Activated naive CD4-positive, alpha-beta T cell treated with anti-CD3 and anti-CD28 coated beads, Interleukin-2, amount 10 ng/mL, durations not matched to agents 7 days and 5 days (primary cell): Measurements from ENCODE around the gene CDYL2.
"Not testable (repeated sequence)": the region's sequence is repeated elsewhere in the genome, so short reads cannot be mapped to it uniquely, and the experiment has no call there.

ENCODE experiments used
- CTCF ChIA-PET: fragments of 350-600 bp; sonication (Branson Sonifier 250); formaldehyde crosslinking; loops from one replicate; lab custom pipeline; 2021; ENCODE audit warnings: antibody characterized with exemption; lab: Charles Lee
- DNase-seq: peaks from one replicate; pipeline ENCODE4 v3.0.0-alpha.2; 2020
- H3K27ac Mint-ChIP-seq: one replicate; pipeline ENCODE4 v1.8.0; 2021; ENCODE audit warnings: mild to moderate bottlenecking, moderate library complexity, mixed read lengths
- H3K27me3 Mint-ChIP-seq: one replicate; pipeline ENCODE4 v1.8.0; 2021; ENCODE audit warnings: mild to moderate bottlenecking, mixed read lengths
- H3K36me3 Mint-ChIP-seq: one replicate; pipeline ENCODE4 v1.8.0; 2021; ENCODE audit warnings: mixed read lengths
- H3K4me1 Mint-ChIP-seq: one replicate; pipeline ENCODE4 v1.8.0; 2021; ENCODE audit warnings: mixed read lengths
- H3K4me3 Mint-ChIP-seq: one replicate; pipeline ENCODE4 v1.8.0; 2021; ENCODE audit warnings: mild to moderate bottlenecking, moderate library complexity, mixed read lengths
- H3K9me3 Mint-ChIP-seq: one replicate; pipeline ENCODE4 v1.8.0; 2021; ENCODE audit warnings: mixed read lengths

CDYL2 gene

DNA sequence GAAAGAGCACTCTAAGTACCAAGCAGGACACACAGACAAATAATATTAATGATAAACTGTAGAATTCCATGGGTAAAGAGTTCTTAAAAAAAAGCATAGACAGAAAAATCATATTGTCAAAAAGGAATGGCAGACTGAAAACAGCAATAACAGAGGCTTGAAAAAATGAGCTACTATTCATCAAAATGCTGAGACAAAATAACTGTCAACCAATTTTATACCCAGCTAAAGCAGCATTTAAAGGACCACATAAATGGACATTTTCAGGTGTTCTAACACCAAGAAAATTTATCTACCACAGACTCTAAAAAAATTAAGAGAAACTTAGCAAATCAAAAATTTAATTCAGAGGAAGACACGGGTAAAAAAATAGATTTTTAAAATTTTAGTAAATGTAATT lies 144.5 kb downstream of the CDYL2 start:
- H3K27ac Mint-ChIP-seq: no peak overlapping the region
- CTCF ChIA-PET: no interaction called here
- peaks cover 25% of the 10 kb centered on the region for H3K9me3 Mint-ChIP-seq
- H3K27me3 Mint-ChIP-seq: no peaks in the 10 kb centered on the region
- peaks cover 34% of the 10 kb centered on the region for H3K36me3 Mint-ChIP-seq
- H3K4me3 Mint-ChIP-seq: no peak overlapping the region
- no peak for DNase-seq
- H3K4me1 Mint-ChIP-seq: peaks cover 34% of the 10 kb centered on the region

DNA sequence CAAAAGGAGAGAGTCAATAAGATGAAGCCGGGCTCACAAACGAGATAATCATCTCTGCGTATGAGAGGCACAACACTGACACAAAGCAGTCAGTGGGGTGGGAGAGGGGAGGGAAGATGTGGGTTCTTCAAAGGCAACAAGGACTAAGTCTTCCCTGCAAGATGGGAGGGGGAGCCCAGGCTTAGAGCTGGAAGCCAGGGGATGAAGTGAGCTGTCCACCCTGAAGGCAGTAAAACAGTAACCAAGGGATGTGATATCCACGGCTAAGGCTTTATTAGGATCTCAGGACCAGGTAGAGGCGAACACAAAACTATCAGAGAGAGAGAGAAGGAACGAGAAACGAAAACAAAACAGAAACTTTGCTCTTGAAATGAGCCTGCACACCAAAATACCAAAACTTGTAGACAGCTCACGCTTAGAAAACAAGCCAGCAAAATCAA lies 147.7 kb downstream of the CDYL2 start:
- Mint-ChIP-seq H3K4me3 (peak overlapping the region; percentile 77), H3K27me3 (no peaks in the 10 kb centered on the region), H3K27ac (peak overlapping the region; percentile 96), H3K9me3 (peaks cover 18% of the 10 kb centered on the region), H3K36me3 (peaks cover 27% of the 10 kb centered on the region), H3K4me1 (peaks cover 38% of the 10 kb centered on the region)
- DNase-seq: peak; percentile 69
- CTCF ChIA-PET: interaction anchor here (0.7 to 3.1 kb wide), 3 partner anchors 46 to 129 kb away, joined by 4 to 13 read pairs (median 10); no protein-coding TSS in a partner anchor

DNA sequence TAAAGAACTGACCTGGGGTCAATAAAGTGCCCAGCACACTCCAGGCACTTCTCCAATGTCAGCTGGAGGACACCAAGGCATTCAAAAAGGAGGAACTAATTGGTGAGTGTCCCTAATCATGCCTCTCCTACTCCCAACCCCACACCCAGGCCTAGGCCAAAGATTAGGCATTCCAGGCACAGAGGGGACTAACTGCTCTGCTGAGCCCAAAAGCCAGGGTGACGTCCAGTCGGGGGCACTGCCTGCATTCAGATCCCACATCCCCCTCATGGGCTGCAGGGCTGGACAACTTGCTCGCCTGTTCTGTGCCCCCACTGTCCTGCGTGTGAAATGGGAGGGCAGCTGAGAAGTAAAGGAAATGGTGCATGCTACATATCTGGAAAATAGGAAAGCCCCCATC lies 148.2 kb downstream of the CDYL2 start:
- Mint-ChIP-seq H3K4me3 (peak overlapping the region; percentile 77), H3K4me1 (peaks cover 39% of the 10 kb centered on the region), H3K27ac (peak overlapping the region; percentile 96), H3K9me3 (peaks cover 16% of the 10 kb centered on the region), H3K36me3 (peaks cover 24% of the 10 kb centered on the region), H3K27me3 (no peaks in the 10 kb centered on the region)
- DNase-seq: no peak
- CTCF ChIA-PET: interaction anchor here (0.7 to 3.1 kb wide), 3 partner anchors 46 to 129 kb away, joined by 4 to 13 read pairs (median 10); no protein-coding TSS in a partner anchor

DNA sequence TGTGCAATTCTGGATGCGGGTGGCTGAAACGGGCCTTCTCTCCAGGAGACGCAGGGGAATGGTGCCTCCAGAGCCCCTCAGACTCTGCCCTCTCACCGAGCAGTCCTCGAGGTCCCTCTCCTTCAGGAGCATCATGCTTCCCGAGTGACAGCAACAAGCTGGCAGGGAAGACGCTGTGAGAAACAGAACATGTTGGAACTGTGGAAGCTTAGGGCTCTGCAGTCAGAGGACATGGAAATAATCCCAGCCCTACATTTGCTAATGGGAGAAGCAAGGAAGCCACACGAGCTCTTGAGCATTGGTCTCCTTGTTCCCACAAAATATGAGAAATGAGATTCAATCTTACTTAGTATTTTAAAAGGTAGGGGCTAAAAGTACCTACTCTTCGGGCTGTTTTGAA lies 148.6 kb downstream of the CDYL2 start:
- Mint-ChIP-seq H3K4me3 (peak overlapping the region; percentile 77), H3K27me3 (no peaks in the 10 kb centered on the region), H3K4me1 (peaks cover 40% of the 10 kb centered on the region), H3K27ac (peak overlapping the region; percentile 96), H3K36me3 (peaks cover 20% of the 10 kb centered on the region), H3K9me3 (peaks cover 13% of the 10 kb centered on the region)
- DNase-seq: no peak
- CTCF ChIA-PET: interaction anchor here (2.0 to 3.1 kb wide), 2 partner anchors 76 to 129 kb away, joined by 10 to 13 read pairs; no protein-coding TSS in a partner anchor

DNA sequence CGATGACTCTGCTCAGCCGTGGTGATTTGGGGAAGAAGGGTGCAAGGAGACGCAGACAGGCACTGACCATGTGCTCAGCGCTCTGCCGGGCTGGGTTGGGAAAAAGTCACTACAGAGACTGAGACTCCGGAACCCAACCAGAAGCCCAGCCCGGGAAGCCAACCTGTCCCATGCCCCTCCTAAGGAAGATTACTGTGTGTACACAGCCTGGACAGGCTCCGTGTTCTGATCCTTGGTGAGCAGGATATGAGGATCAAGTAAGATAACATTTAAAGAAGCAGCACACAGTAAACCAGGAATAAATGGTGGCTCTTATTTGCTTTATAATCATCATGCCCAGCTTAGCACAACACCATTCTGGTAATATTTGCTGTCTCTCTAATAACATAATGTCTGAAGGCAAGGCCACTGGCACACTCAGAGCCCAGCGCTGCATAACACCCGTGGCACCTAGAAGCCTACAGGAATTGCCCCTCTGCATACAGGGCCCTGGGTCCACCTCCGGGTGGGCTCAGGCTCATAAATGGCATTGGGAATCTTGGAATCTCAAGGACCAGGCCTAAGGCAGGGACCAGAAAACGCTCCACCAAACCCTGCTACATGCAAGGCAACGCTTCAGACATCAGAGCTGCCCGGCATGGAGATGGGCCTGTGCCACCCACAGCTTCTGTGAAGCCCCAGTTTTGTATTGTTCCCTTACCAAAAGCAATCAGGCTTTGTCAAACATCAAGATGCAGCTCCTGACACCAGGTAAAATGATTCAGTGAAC lies 150.1 kb downstream of the CDYL2 start:
- Mint-ChIP-seq H3K4me1 (peaks cover 50% of the 10 kb centered on the region), H3K27me3 (no peaks in the 10 kb centered on the region), H3K36me3 (peaks cover 13% of the 10 kb centered on the region), H3K27ac (no peak overlapping the region), H3K4me3 (no peak overlapping the region), H3K9me3 (peaks cover 6% of the 10 kb centered on the region)
- CTCF ChIA-PET: no interaction called here
- no peak for DNase-seq

DNA sequence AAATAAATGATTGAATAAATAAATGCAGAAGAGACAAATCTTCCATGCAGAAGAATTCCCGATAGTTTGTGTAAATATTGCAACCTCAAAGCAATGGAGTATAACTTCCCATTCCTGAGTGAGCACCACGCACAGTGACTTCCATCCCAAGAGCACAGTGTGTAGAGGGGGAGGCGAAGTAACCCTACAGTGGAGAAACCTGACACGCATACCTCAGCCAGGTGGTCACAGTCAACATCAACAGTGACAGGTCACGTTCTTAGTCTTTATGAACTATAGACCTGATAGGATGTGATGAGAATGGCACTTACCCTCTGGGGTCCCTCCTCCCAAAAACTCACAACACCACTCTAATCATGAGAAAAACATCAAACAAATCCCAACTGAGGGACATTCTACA lies 152.0 kb downstream of the CDYL2 start:
- Mint-ChIP-seq H3K36me3 (peaks cover 13% of the 10 kb centered on the region), H3K4me1 (peaks cover 49% of the 10 kb centered on the region), H3K27me3 (peaks cover 4% of the 10 kb centered on the region), H3K9me3 (peaks cover 11% of the 10 kb centered on the region), H3K27ac (no peak overlapping the region), H3K4me3 (no peak overlapping the region)
- no peak for DNase-seq
- CTCF ChIA-PET: no interaction called here

DNA sequence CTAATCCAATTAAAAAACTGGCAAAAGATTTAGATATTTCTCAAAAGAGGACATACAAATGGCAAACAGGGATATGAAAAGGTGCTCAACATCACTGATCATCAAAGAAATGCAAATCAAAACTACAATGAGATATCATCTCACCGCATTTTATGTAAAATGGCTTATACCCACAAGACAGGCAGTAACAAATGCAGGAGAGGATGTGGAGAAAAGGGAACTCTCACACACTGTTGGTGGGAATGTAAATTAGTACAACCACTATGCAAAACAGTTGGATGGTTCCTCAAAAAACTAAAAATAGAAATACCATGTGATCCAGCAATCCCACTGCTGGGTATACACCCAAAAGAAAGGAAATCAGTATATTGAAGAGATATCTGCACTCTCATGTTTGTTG lies 154.1 kb downstream of the CDYL2 start:
- DNase-seq, CTCF ChIA-PET, H3K4me3 Mint-ChIP-seq, H3K27me3 Mint-ChIP-seq: not testable (repeated sequence)
- Mint-ChIP-seq H3K36me3 (peaks cover 16% of the 10 kb centered on the region), H3K9me3 (peaks cover 18% of the 10 kb centered on the region), H3K27ac (peak overlapping the region; percentile 12), H3K4me1 (peaks cover 29% of the 10 kb centered on the region)

DNA sequence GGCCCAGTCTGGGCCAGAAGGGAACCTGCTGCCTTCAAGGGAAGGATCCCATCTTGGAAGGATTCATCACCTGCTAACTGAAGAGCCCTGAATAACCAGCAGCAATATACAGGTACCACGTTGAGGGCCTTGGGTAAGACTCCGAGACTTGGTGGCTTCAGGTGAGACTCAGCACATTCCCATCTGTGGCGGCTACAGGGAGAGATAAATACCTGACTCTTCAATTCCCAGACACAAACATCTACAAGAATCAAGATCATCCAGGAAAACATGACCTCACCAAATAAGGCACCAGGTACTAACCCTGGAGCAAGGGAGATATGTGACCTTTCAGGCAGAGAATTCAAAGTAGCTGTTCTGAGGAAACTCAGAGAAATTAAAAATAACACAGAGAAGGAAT lies 164.1 kb downstream of the CDYL2 start:
- H3K27me3 Mint-ChIP-seq: no peaks in the 10 kb centered on the region
- H3K4me1 Mint-ChIP-seq: no peaks in the 10 kb centered on the region
- peaks cover 28% of the 10 kb centered on the region for H3K36me3 Mint-ChIP-seq
- H3K27ac Mint-ChIP-seq: no peak overlapping the region
- CTCF ChIA-PET: no interaction called here
- H3K9me3 Mint-ChIP-seq: peaks cover 23% of the 10 kb centered on the region
- DNase-seq: no peak
- H3K4me3 Mint-ChIP-seq: no peak overlapping the region

DNA sequence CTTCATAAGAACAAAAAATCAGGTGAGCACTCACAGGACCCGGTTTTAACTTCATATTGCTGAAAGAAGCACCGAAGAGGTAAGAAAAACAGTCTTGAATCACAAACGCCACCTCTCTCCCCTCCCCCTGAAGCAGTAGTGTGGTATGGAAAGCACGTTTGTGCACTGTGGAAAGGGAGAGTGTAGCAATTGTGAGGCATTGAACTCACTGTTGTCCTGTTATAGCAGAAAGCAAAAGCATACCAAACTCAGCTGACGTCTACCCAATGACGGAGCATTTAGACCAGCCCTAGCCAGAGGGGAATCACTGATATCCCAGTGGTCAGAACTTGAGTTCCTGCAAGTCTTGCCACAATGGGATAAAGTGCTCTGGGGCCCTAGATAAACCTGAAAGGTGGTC lies 164.8 kb downstream of the CDYL2 start:
- H3K27me3 Mint-ChIP-seq: no peaks in the 10 kb centered on the region
- peaks cover 27% of the 10 kb centered on the region for H3K36me3 Mint-ChIP-seq
- no peak overlapping the region for H3K4me3 Mint-ChIP-seq
- peaks cover 24% of the 10 kb centered on the region for H3K9me3 Mint-ChIP-seq
- CTCF ChIA-PET: no interaction called here
- no peak overlapping the region for H3K27ac Mint-ChIP-seq
- H3K4me1 Mint-ChIP-seq: no peaks in the 10 kb centered on the region
- DNase-seq: no peak

DNA sequence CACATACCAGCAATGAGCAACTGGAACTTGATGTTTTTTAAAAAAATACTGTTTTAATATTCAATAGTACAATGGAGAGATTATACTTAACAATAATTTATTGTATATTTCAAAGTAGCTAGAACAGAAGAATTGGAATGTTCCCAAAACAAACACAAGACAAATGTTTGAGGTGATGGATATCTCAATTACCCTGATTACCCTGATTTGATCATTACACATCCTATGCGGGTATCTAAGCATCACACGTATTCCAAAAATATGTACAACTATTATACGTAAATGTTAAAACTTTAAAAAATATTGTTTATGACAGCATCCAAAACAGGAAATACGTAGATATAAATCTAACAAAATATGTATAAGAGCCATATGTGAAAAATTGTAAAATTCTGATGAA lies 166.8 kb downstream of the CDYL2 start:
- Mint-ChIP-seq H3K27ac (no peak overlapping the region), H3K4me1 (no peaks in the 10 kb centered on the region), H3K9me3 (peaks cover 14% of the 10 kb centered on the region), H3K4me3 (no peak overlapping the region), H3K27me3 (no peaks in the 10 kb centered on the region), H3K36me3 (peaks cover 28% of the 10 kb centered on the region)
- CTCF ChIA-PET: interaction anchor here (1.4 kb wide), 1 partner anchor 110 kb away, joined by 3 read pairs; no protein-coding TSS in a partner anchor
- no peak for DNase-seq

DNA sequence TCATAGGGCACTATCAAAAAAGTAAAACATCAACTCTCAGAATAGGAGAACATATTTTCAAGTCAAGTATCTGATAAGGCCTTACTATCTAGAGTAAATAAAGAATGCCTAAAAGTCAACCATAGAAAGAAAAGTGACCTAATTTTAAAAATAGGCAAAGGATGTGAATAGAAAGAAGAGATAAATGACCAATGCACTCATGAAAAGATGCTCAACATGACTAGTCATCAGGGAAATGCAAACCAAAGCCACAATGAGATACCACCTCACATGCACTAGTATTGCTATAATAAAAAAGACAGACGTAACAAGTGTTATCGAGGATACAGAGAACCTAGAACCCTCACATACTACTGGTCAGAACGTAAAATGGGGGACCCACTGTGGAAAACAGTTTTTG lies 172.8 kb downstream of the CDYL2 start:
- Mint-ChIP-seq H3K36me3 (peaks cover 59% of the 10 kb centered on the region), H3K27me3 (no peaks in the 10 kb centered on the region), H3K4me1 (no peaks in the 10 kb centered on the region), H3K4me3 (no peak overlapping the region), H3K27ac (no peak overlapping the region), H3K9me3 (peaks cover 24% of the 10 kb centered on the region)
- DNase-seq: no peak
- CTCF ChIA-PET: no interaction called here

DNA sequence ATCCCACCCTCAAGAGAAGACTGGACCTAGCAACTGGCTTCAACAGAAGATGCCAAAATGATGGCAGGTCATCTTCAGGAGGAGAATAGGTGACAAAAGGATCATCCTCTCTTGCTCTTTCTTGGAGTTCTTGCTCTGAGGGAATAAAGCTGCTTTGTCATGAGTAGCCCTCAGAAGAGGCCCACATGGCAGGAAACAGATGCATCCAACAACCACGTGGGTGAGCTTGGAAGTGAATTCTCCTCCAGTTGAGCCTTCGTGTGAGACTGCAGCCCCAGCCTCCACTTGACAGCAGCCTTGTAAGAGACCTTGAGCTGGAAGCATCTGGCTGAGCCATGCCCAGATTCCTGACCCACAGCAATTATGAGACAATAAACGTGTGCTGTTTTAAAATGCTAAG lies 176.1 kb downstream of the CDYL2 start:
- no peak overlapping the region for H3K27ac Mint-ChIP-seq
- peaks cover 60% of the 10 kb centered on the region for H3K36me3 Mint-ChIP-seq
- H3K9me3 Mint-ChIP-seq: peaks cover 16% of the 10 kb centered on the region
- CTCF ChIA-PET: interaction anchor here (0.9 kb wide), 1 partner anchor 197 kb away, joined by 3 read pairs; no protein-coding TSS in a partner anchor
- no peaks in the 10 kb centered on the region for H3K27me3 Mint-ChIP-seq
- no peaks in the 10 kb centered on the region for H3K4me1 Mint-ChIP-seq
- no peak overlapping the region for H3K4me3 Mint-ChIP-seq
- DNase-seq: no peak

DNA sequence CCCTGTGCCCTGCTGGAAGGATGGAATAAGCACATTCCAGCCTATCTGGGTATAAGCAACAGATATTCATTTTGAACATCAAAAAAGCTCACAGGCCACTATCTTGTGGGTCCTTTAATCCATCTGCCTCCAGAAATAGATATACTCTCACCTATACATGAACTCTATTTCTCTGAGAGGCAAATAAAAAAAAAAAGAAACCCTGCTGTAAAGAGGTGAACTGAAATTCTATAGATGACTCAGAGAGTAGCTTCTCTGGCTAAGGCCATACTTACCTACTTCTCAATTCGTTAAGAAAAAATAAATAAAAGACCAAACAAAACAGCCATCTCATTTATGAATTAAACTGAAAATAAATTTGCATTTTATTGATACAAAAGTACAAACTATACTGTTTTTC lies 177.3 kb downstream of the CDYL2 start:
- Mint-ChIP-seq H3K27ac (no peak overlapping the region), H3K36me3 (peaks cover 50% of the 10 kb centered on the region), H3K4me1 (no peaks in the 10 kb centered on the region), H3K9me3 (peaks cover 16% of the 10 kb centered on the region), H3K27me3 (no peaks in the 10 kb centered on the region), H3K4me3 (no peak overlapping the region)
- DNase-seq: no peak
- CTCF ChIA-PET: interaction anchor here (0.9 kb wide), 1 partner anchor 100 kb away, joined by 6 read pairs; no protein-coding TSS in a partner anchor

DNA sequence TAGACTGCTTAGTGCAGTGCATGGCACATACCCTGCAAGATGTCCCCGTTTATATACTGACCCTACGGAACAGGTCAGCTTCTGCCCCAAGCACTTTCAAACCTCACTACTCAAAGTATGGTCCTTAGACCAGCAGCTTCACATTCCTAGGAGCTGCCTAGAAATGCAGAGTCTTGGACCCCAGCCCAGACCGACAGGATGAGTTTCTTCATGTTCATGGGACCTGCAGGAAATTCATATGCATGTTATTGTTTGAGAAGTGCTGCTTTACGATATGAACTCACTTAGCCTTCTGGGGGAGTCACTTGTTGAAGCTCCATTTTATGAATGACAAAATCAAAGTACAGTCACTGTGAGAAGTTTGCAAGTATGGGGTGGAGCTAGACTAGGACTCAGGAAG lies 181.0 kb downstream of the CDYL2 start:
- CTCF ChIA-PET: interaction anchor here (0.6 to 1.2 kb wide), 3 partner anchors 10 to 96 kb away, joined by 3 to 4 read pairs (median 4); no protein-coding TSS in a partner anchor
- Mint-ChIP-seq H3K27me3 (no peaks in the 10 kb centered on the region), H3K4me1 (no peaks in the 10 kb centered on the region), H3K36me3 (peaks cover 31% of the 10 kb centered on the region), H3K27ac (no peak overlapping the region), H3K9me3 (peaks cover 10% of the 10 kb centered on the region), H3K4me3 (no peak overlapping the region)
- no peak for DNase-seq

DNA sequence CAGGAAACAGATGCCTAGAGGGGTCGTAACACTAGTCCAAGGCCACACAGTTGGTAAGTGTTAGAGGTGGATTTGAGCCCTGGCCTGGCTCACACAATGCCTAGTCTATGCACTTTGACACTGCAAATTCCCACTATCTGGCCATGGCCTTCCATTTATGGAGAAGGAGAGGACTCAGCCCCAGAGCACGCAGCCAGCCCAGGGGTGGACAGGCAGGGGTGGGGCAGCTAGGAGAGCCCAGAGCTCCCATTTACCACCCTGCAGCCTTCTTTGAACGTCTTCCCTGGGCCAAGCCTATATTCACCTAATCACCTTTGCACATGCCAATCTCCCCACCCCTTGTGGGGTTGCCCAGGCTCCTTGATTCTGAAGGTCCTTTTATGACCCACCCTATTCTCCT lies 182.4 kb downstream of the CDYL2 start:
- Mint-ChIP-seq H3K36me3 (peaks cover 25% of the 10 kb centered on the region), H3K4me1 (no peaks in the 10 kb centered on the region), H3K4me3 (no peak overlapping the region), H3K27ac (no peak overlapping the region), H3K27me3 (no peaks in the 10 kb centered on the region), H3K9me3 (peaks cover 4% of the 10 kb centered on the region)
- DNase-seq: no peak
- CTCF ChIA-PET: no interaction called here
